Sigmoid colon (tissue), 7 donors: ENCODE results near the gene KLHL26. TPM values are rescaled to one million over a fixed set of nuclear protein-coding genes. Genes with fewer than 3 reads are reported as not detected.

ENCODE experiments used
- DNase-seq: peaks from one replicate; pipeline ENCODE4 v3.0.0-alpha.2; 2019
- H3K27ac ChIP-seq, 4 donors: fragments of 200-600 bp; sonication (generic); one replicate each; pipeline ENCODE4 v1.5.1; 2016 to 2019; ENCODE audit warnings: mild to moderate bottlenecking in 1 of 4
- H3K27me3 ChIP-seq, 3 donors: fragments of 200-600 bp; sonication (generic); one replicate each; pipeline ENCODE4 v1.5.1; 2019; ENCODE audit warnings: mild to moderate bottlenecking in 1 of 3
- H3K36me3 ChIP-seq, 4 donors: fragments of 200-600 bp; sonication (generic); one replicate each; pipeline ENCODE4 v1.5.1; 2016 to 2019
- H3K4me1 ChIP-seq, 4 donors: fragments of 200-600 bp; sonication (generic); one replicate each; pipeline ENCODE4 v1.5.1; 2017 to 2019
- H3K4me3 ChIP-seq, 4 donors: fragments of 200-600 bp; sonication (generic); one replicate each; pipeline ENCODE4 v1.5.1; 2017 to 2019; ENCODE audit warnings: mild to moderate bottlenecking in 2 of 4, moderate library complexity in 1 of 4
- H3K9me3 ChIP-seq, 4 donors: fragments of 200-600 bp in 3 of 4; sonication (generic) in 3 of 4; one replicate each; pipeline versions ENCODE4 v1.5.1 to v1.6.1; 2013 to 2019
- CTCF ChIP-seq, 4 experiments: fragments of 450-650 bp in 3 of 4; fragments of 200-600 bp in 1 of 4; IDR thresholded peaks; one replicate each; pipeline ENCODE4 v1.5.1; 2016 to 2019; ENCODE audit warnings: antibody characterized with exemption in 4 of 4, mild to moderate bottlenecking in 3 of 4, moderate library complexity in 2 of 4
- EP300 ChIP-seq, 4 donors: sonication (generic); formaldehyde crosslinking; IDR thresholded peaks; one replicate each; pipeline ENCODE4 v1.6.1; 2017; ENCODE audit warnings: antibody characterized with exemption in 4 of 4
- POLR2A ChIP-seq, 2 donors: fragments of 450-650 bp; IDR thresholded peaks; one replicate each; pipeline ENCODE4 v1.6.1; 2016; ENCODE audit warnings: antibody characterized with exemption in 2 of 2, mild to moderate bottlenecking in 2 of 2, moderate library complexity in 2 of 2
- POLR2AphosphoS5 ChIP-seq, 4 donors: sonication (generic); formaldehyde crosslinking; IDR thresholded peaks; one replicate each; pipeline ENCODE4 v1.6.1; 2017; ENCODE audit warnings: antibody characterized with exemption in 4 of 4
- whole genome bisulfite sequencing, 2 donors: extraction: QIAGEN DNeasy Blood & Tissue Kit; methylation state at CpG; one replicate each; pipeline ENCODE4 v1.1.7; 2013; 5-methylcytosine and 5-hydroxymethylcytosine counted together
- intact Hi-C: fragments of 100-400 bp; cut with DNase I; formaldehyde crosslinking; loops from one replicate; pipeline ENCODE4 v1.15.1; 2023
- polyA plus RNA-seq, 3 donors: library from polyadenylated mRNA; stranded (reverse); fragments of 200-250 nt; gene quantifications; one replicate each; pipeline ENCODE4 v1.2.3, GENCODE V29; 2013
- total RNA-seq, 4 donors: library from RNA; depleted of rRNA; stranded (reverse); fragments of >200 nt; gene quantifications; one replicate each; pipeline ENCODE4 v1.1.0, GENCODE V29; 2016
- donor health status: healthy with polysubstance abuse.
- donor health status: Bipolar disorder and iron deficiency.
- donor health status: healthy.

The KLHL26 gene
- total and polyA plus RNA-seq, 7 donors, result 1.6 to 8.3 (median 4.8) TPM

DNA sequence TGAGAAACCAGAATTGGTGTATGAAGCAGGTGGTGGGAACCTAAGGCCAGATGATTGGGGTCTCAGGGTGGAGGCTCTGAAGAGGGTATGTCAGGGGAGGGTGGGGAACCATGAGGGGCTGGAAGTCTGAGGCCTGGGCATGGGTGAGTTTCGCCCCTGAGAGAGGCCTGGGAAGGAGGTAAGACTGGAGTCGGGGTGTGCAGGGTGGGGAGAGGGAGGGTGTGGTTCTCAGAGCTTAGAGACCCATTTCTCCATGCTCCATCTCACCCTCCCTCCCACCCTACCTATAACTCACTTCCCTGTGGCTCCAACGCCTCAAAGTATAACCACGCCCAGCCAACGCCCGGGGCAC, 1.0 kb upstream of the KLHL26 start:
- Histone ChIP-seq H3K36me3 (no peaks in the 10 kb centered on the region), H3K4me1 (peaks cover 0 to 26% (median 21%) of the 10 kb centered on the region in 4 donors), H3K9me3 (no peaks in the 10 kb centered on the region), H3K27ac (peak overlapping the region; percentile 86 to 94 (median 90)), H3K4me3 (peak overlapping the region in 3 of 4 donors; percentile 72 to 97 (median 97)), H3K27me3 (no peaks in the 10 kb centered on the region)
- intact Hi-C loops, result loop anchor here (2.0 to 5.0 kb wide), 2 partner anchors 47 to 551 kb away; partner anchors contain the start of gene CRTC1
- TF ChIP-seq POLR2AphosphoS5 (IDR thresholded peaks at IDR 0.05) (no peak), EP300 (IDR thresholded peaks at IDR 0.05) (no peak), POLR2A (IDR thresholded peaks at IDR 0.05) (no peak), CTCF (IDR thresholded peaks at IDR 0.05) (no peak)
- DNase-seq, result no peak
- 6 to 12% methylated on average over 6 of the region's 6 CpGs for WGBS, 2 donors

DNA sequence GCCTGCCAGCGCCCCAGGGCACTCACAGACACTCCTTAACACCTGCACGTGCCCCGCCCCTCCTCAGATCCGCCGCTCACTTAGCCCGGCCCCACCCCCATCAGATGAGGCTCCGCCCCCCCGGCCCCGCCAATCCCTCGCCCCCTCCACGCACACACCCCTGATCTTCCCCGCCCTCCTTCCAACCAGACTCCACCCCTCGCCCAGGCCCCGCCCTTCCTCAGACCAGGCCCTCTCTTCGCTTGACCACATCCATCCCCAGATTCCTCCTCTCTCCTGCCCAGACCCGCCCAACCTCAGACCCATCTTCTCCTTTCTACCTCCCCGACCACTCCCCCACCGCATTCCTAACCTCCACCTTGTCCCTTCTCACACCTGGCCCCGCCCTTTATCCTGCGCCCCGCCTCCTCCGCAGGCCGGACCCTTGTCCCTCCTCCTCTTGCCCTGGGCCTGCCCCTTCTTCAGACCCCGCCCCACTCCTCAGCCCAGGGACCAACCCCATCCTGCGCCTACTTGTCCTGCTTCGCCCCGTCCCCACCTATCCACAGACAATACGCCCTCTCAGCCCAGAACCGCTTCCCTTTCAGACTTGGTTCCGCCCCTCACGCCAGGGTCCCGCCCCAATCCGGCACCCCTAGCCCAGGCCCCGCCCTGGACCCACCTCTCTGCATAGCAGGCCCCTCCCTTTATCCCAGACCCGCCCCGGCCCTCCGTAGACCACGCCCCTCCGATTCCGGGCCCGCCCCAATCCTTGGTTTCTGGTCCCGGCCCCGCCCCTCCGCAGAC, 452 bp upstream of the KLHL26 start:
- intact Hi-C loops, result loop anchor here (2.0 to 5.0 kb wide), 2 partner anchors 46 to 551 kb away; partner anchors contain the start of gene CRTC1

DNA sequence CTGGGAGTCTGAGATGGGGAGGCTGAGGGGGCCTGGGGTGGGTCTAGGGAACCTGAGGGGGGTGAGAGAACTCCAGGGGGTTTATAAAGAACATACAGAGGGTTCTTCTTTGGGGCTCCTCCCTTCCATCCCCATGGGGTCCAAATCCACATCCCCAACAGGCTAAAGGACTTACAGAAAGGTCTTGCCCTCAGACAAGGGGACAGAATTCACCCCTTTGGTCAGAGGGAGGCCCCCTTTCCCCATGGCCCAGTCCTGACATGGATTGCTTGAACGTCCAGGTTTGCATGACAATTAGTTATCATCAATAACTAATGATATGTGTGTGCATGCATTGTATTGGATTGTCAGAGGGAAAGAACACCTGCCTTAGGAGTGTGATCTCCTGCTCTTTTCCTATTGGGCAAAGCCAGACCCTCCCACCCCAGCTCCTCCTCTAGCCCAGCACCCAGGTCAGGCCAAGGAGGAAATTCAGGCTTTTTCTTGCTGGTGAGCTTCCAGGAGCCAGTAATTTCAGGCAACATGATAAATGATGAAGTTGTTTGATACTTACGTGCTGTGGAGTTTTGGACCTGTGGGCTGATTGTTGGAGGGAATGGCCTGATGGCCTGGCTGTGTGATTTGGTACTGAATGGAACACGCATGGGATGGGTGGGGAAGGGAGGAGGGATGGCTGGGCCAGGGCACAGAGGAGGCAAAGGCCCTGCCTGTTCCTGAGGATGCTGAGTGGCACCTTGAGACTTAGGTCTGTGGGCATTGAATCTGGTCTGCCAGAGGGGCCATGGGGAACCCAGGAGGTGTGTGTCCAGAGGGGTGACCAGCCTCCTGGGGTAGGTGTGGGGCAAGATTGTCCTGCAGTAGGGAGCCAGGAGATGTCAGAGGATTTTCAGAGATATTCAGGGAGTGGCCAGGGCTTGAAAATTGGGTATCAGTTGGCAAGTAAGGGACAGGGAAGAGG, 1.1 kb downstream of the KLHL26 start:
- H3K4me3 ChIP-seq, result peak overlapping the region; percentile 72 to 97 (median 92)
- H3K36me3 ChIP-seq, result no peaks in the 10 kb centered on the region
- DNase-seq, result no peak
- intact Hi-C loops, result loop anchor here (2.0 to 5.0 kb wide), 2 partner anchors 45 to 549 kb away; partner anchors contain the start of gene CRTC1
- TF ChIP-seq POLR2AphosphoS5 (IDR thresholded peaks at IDR 0.05) (no peak), EP300 (IDR thresholded peaks at IDR 0.05) (no peak), CTCF (IDR thresholded peaks at IDR 0.05) (no peak), POLR2A (IDR thresholded peaks at IDR 0.05) (no peak)
- peak overlapping the region; percentile 86 to 94 (median 90) for H3K27ac ChIP-seq
- no peaks in the 10 kb centered on the region for H3K9me3 ChIP-seq
- 13 to 47% methylated on average over 3 of the region's 3 CpGs for WGBS, 2 donors
- H3K27me3 ChIP-seq, result no peaks in the 10 kb centered on the region
- H3K4me1 ChIP-seq, result peaks cover 0 to 26% (median 21%) of the 10 kb centered on the region in 4 donors

More for the DNA sequence above, 452 bp upstream of the KLHL26 start:
- WGBS, 2 donors, result 1% methylated on average over 44 of the region's 44 CpGs
- DNase-seq, result peak; percentile 99
- peak overlapping the region; percentile 86 to 94 (median 90) for H3K27ac ChIP-seq
- H3K4me3 ChIP-seq, result peak overlapping the region; percentile 72 to 97 (median 92)
- no peaks in the 10 kb centered on the region for H3K9me3 ChIP-seq
- no peaks in the 10 kb centered on the region for H3K27me3 ChIP-seq
- TF ChIP-seq EP300 (IDR thresholded peaks at IDR 0.05), result no peak
- TF ChIP-seq POLR2A (IDR thresholded peaks at IDR 0.05), result no peak
- TF ChIP-seq CTCF (IDR thresholded peaks at IDR 0.05), result no peak
- no peak for TF ChIP-seq POLR2AphosphoS5 (IDR thresholded peaks at IDR 0.05)
- peaks cover 0 to 26% (median 21%) of the 10 kb centered on the region in 4 donors for H3K4me1 ChIP-seq
- no peaks in the 10 kb centered on the region for H3K36me3 ChIP-seq

- no peak for DNase-seq
- Histone ChIP-seq H3K36me3 (no peaks in the 10 kb centered on the region), H3K4me3 (no peak overlapping the region), H3K27ac (no peak overlapping the region), H3K4me1 (peaks cover 0 to 34% (median 25%) of the 10 kb centered on the region in 4 donors), H3K27me3 (no peaks in the 10 kb centered on the region), H3K9me3 (no peaks in the 10 kb centered on the region)
- 75 to 76% methylated on average over 8 of the region's 8 CpGs for WGBS, 2 donors
- TF ChIP-seq POLR2A (IDR thresholded peaks at IDR 0.05), result no peak
- TF ChIP-seq CTCF (IDR thresholded peaks at IDR 0.05), result no peak
- TF ChIP-seq POLR2AphosphoS5 (IDR thresholded peaks at IDR 0.05), result no peak
- TF ChIP-seq EP300 (IDR thresholded peaks at IDR 0.05), result no peak
- intact Hi-C loops, result loop anchor here (5.0 kb wide), 1 partner anchor 548 kb away; no protein-coding TSS in a partner anchor
These were observed 2.9 kb downstream of the KLHL26 start for GRCh38 chr19:18639706-18640243.
